ENCODE data around the gene ZNF324B.
"Not testable (repeated sequence)": the region's sequence is repeated elsewhere in the genome, so short reads cannot be mapped to it uniquely, and the experiment has no call there.

ZNF324B gene

DNA sequence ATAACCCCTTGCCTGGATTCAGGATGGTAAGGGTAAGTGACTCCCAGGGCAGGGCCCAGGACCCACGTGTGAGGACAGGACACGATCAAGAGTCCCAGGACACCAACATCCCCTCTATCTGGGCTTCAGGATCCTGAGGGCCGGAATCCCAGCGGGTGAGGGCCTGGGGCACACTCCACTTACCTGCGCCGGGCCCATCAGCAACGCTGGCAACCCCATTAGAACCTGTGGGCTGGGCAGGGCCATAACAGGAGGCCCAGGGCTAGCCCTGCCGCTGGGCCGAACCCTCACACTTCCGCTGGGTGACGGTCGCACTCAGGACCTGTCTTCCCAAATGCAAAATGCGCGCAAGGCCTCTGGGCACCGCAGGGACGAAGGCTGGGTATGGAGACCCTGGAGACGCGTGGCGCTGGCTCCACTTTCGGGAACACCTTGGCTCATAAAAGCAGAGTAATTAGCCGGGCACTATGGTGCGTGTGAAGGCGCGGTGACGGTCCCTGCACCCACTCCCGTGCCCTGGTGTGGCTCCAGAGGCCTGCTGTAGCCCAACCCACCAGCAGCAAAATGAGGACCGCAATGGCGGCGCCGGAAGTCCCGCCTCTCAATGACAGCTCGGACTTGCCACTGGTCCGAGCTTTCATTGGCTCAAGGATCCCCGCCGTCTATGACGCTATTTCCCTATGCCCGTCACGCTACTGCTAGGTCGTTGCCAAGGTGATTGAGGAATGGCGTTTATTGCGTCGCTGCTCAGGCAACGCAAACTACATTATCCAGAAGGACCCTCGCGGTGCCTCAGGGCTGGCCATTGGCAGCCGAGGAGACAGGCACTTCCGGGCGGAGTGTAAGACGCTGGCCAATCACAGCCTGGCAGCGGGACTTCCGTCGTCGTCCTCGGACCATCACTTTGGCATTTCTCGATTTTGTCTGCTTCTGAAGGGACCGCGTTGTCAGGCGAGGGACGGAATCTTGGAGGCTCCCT is 11.6 kb upstream of the ZNF324B start, which contains the start of gene ZNF132:
TSS of gene ZNF132 (minus strand) at position 578 of the 979 bp plus-strand sequence. CDS start at position 246, 332 bp downstream.
- H3K4me3 ChIP-seq (ENCODE audit: low read length): peak within 1 kb of the TSS; percentile 95
- TF ChIP-seq, protein P1, sequence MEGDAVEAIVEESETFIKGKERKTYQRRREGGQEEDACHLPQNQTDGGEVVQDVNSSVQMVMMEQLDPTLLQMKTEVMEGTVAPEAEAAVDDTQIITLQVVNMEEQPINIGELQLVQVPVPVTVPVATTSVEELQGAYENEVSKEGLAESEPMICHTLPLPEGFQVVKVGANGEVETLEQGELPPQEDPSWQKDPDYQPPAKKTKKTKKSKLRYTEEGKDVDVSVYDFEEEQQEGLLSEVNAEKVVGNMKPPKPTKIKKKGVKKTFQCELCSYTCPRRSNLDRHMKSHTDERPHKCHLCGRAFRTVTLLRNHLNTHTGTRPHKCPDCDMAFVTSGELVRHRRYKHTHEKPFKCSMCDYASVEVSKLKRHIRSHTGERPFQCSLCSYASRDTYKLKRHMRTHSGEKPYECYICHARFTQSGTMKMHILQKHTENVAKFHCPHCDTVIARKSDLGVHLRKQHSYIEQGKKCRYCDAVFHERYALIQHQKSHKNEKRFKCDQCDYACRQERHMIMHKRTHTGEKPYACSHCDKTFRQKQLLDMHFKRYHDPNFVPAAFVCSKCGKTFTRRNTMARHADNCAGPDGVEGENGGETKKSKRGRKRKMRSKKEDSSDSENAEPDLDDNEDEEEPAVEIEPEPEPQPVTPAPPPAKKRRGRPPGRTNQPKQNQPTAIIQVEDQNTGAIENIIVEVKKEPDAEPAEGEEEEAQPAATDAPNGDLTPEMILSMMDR (conservative IDR thresholded peaks at IDR 0.05; ENCODE audit: low read length): no peak
- peak; percentile 100 for DNase-seq (ENCODE audit: low read depth)

DNA sequence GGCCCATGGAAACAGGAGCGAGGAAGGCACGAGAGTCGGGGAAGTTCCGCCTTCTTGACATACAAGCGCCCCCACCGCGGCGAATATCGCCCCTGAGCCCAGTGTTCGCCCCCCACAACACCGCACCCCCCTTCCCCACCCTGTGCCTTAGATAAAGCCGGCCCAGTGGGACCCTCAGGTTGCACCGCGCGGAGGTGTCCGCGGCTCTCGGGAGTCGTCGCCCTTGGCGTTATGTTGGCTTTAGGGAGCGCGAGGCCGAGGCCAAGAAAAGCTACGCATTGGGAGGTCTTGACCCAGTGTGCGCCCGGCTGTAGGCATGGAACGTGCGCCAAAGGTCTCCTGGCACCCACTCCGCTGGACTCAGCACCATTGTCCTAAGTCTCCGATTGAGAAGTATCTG is 10.9 kb upstream of the ZNF324B start:
- DNase-seq (ENCODE audit: low read depth): no peak
- TF ChIP-seq, protein P1 (conservative IDR thresholded peaks at IDR 0.05; ENCODE audit: low read length): no peak
- peak overlapping the region; percentile 95 for H3K4me3 ChIP-seq (ENCODE audit: low read length)

DNA sequence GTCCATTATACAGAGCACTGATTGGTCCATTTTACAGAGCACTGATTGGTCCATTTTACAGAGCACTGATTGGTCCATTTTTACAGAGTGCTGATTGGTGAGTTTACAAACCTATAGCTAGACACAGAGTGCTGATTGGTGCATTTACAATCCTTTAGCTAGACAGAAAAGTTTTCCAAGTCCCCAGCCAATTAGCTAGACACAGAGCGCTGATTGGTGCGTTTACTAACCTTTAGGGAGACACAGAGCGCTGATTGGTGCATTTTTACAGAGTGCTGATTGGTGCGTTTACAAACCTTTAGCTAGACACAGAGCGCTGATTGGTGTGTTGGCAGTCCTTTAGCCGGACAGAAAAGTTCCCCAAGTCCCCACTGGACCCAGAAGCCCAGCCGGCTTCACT is 8.4 kb upstream of the ZNF324B start:
- not testable (repeated sequence) for H3K4me3 ChIP-seq (ENCODE audit: low read length)

DNA sequence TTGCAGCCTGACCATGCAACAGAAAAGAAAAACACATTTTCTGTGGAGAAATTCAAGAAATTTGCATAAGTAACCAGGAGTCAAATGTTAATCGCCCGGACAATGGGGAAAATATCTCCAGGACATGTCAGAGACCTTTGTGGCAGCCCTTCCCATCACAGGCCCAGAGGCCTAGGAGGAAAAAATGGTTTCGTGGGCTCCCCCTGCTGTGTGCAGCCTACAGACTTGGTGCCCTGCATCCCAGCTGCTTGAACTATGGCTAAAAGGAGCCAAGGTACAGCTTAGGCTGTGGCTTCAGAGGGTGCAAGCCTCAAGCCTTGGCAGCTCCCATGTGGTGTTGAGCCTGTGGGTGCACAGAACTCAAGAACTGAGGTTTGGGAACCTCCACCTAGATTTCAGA is 2.6 kb upstream of the ZNF324B start:
- DNase-seq (ENCODE audit: low read depth); H3K4me3 ChIP-seq (ENCODE audit: low read length): not testable (repeated sequence)

More for the DNA sequence above, 8.4 kb upstream of the ZNF324B start:
- DNase-seq (ENCODE audit: low read depth): not testable (repeated sequence)

DNA sequence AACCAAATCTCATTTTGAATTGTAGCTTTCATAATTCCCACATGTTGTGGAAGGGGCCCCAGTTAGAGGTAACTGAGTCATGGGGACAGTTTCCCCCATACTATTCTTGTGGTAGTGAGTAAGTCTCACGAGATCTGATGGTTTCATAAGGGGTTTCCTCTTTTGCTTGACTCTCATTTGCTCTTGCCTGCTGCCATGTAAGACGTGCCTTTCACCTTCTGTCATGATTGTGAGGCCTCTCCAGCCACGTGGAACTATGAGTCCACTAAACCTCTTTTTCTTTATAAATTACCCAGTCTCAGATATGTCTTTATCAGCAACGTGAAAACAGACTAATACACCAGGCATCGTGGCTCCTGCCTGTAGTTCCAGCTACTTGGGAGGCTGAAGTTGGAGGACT is 1.4 kb upstream of the ZNF324B start:
- H3K4me3 ChIP-seq (ENCODE audit: low read length); DNase-seq (ENCODE audit: low read depth): not testable (repeated sequence)

DNA sequence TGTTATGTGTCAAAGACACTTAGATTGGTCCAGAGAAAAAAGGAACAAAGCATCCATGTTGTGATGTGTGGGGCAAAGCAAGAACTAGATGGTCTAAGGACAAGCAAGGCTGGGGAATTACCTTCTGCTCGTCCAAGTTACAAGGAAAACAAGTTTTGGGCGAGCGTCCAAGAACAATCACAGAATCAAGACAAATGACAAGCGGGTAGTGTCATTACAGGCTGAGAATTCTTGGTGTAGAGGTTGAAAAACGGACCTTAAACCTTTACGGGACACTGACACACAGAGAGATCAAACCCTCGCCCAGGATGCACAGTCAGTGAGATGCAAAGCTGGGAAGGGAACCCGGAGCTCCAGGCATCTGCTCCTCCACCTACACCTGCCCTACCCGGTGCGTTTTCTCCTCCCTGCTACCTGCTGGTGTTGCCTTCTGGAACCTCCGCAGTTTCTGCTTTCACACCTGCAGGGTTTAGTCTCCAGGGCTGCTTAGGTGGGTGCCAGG is 515 bp upstream of the ZNF324B start:
- TF ChIP-seq, protein P1 (conservative IDR thresholded peaks at IDR 0.05; ENCODE audit: low read length): no peak
- DNase-seq (ENCODE audit: low read depth): no peak

DNA sequence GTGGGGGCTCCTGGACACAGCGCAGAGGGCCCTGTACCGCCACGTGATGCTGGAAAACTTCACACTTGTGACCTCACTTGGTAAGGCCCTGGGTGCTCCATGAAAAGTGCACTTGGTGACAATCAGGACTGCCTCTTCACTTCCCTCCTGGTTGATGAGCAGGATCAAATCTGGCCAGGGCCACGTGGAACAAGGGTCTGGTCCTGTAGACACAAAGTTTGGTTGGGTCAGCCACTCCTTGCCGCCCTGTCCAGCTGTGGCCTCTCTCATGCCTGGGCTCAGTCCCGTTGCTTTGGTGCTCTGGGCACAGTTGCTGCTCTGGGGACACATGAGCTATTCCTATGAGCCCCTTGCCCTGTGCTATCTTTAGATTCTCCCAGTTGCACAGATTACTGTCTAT is 2.3 kb downstream of the ZNF324B start:
- no peak for DNase-seq (ENCODE audit: low read depth)
- TF ChIP-seq, protein P1 (conservative IDR thresholded peaks at IDR 0.05; ENCODE audit: low read length): no peak
- H3K4me3 ChIP-seq (ENCODE audit: low read length): no peak overlapping the region

More for the DNA sequence above, 515 bp upstream of the ZNF324B start:
- H3K4me3 ChIP-seq (ENCODE audit: low read length): peak overlapping the region; percentile 71

DNA sequence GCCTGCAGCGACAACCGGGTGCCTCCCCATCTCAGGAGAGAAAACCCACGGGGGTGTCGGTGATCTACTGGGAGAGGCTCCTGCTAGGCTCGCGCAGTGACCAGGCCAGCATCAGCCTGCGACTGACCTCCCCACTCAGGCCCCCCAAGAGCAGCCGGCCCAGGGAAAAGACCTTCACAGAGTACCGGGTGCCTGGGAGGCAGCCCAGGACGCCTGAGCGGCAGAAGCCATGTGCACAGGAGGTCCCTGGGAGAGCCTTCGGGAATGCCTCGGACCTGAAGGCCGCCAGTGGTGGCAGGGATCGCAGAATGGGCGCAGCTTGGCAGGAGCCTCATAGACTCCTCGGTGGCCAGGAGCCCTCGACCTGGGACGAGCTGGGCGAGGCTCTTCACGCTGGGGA is 3.9 kb downstream of the ZNF324B start:
- TF ChIP-seq, protein P1 (conservative IDR thresholded peaks at IDR 0.05; ENCODE audit: low read length): no peak
- no peak overlapping the region for H3K4me3 ChIP-seq (ENCODE audit: low read length)
- DNase-seq (ENCODE audit: low read depth): no peak
